HL-60 (cell line): ENCODE data around the gene TCERG1.

Source experiments
- POLR2AphosphoS5 ChIP-seq: IDR thresholded peaks from 2 replicates; pipeline ENCODE4 v1.6.1; 2012; ENCODE audit warnings: low read depth
- TF ChIP-seq, protein P1 (sequence below): IDR thresholded peaks from one replicate; pipeline ENCODE4 v1.5.1; 2011; ENCODE audit warnings: low read length, control low read depth, inconsistent platforms; ENCODE audit not compliant: insufficient read depth

DNA sequence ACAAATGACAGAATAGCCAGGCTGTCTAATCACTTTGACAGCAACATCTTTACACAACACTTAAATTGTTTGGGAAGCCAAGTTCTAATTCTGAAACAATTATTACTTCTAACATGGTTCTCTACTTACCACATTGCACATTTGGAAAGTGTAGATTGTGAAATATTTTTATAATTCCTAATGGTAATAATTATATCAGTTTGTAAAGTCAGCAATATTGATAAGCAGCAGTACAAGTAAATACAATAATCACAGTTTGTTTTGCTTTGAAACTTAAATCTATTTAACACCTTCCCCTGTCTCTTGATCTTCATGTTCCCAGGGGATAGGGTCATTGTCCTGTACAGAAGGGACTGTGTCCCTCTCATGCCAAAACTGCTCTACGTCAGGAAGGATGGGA is 67.4 kb downstream of the TCERG1 start:
- TF ChIP-seq, protein P1, sequence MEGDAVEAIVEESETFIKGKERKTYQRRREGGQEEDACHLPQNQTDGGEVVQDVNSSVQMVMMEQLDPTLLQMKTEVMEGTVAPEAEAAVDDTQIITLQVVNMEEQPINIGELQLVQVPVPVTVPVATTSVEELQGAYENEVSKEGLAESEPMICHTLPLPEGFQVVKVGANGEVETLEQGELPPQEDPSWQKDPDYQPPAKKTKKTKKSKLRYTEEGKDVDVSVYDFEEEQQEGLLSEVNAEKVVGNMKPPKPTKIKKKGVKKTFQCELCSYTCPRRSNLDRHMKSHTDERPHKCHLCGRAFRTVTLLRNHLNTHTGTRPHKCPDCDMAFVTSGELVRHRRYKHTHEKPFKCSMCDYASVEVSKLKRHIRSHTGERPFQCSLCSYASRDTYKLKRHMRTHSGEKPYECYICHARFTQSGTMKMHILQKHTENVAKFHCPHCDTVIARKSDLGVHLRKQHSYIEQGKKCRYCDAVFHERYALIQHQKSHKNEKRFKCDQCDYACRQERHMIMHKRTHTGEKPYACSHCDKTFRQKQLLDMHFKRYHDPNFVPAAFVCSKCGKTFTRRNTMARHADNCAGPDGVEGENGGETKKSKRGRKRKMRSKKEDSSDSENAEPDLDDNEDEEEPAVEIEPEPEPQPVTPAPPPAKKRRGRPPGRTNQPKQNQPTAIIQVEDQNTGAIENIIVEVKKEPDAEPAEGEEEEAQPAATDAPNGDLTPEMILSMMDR: no peak
- no peak for TF ChIP-seq POLR2AphosphoS5
